NOMO-1 (cell line): ENCODE results near the gene DCTPP1.

ENCODE experiments used
- DNase-seq, 2 experiments: peaks; one replicate each; lab custom pipeline; 2025; ENCODE audit not compliant: unreplicated experiment in 2 of 2; lab: John Stamatoyannopoulos, UW

DCTPP1 gene

GRCh38 chr16:30447512-30448226 is 17.8 kb upstream of the DCTPP1 start:
- DNase-seq, result no peak

GRCh38 chr16:30446203-30446595 is 16.4 kb upstream of the DCTPP1 start:
- no peak for DNase-seq

- DNase-seq, result peak; percentile 96
Observed at GRCh38 chr16:30445408-30446202, 15.8 kb upstream of the DCTPP1 start, which contains the start of gene SEPHS2. TSS of gene SEPHS2 (minus strand) at chr16:30445874. CDS start at chr16:30445727, 147 bp downstream.

- DNase-seq, result no peak
Observed at GRCh38 chr16:30445149-30445407, 15.2 kb upstream of the DCTPP1 start.

GRCh38 chr16:30444231-30445148 is 14.7 kb upstream of the DCTPP1 start:
- no peak for DNase-seq

- DNase-seq, result no peak
Observed at GRCh38 chr16:30443631-30444030, 13.8 kb upstream of the DCTPP1 start.

GRCh38 chr16:30439720-30440348 is 10.0 kb upstream of the DCTPP1 start:
- DNase-seq, result peak; percentile 34 to 47

- DNase-seq, result no peak
Observed at GRCh38 chr16:30438835-30439234, 9.0 kb upstream of the DCTPP1 start.

GRCh38 chr16:30437511-30438046 is 7.7 kb upstream of the DCTPP1 start:
- no peak for DNase-seq

- DNase-seq, result no peak
Observed at GRCh38 chr16:30434852-30435251, 5.0 kb upstream of the DCTPP1 start.

GRCh38 chr16:30430428-30430970 is 669 bp upstream of the DCTPP1 start:
- peak; percentile 73 to 75 for DNase-seq

- DNase-seq, result no peak
Observed at GRCh38 chr16:30429418-30429677, 482 bp downstream of the DCTPP1 start.

- no peak for DNase-seq
Observed at GRCh38 chr16:30428055-30428454, 1.8 kb downstream of the DCTPP1 start.

- DNase-seq, result no peak
Observed at GRCh38 chr16:30421010-30421409, 8.8 kb downstream of the DCTPP1 start.

GRCh38 chr16:30418350-30419181 is 11.3 kb downstream of the DCTPP1 start:
- no peak for DNase-seq

- DNase-seq, result peak; percentile 90
Observed at GRCh38 chr16:30417529-30418349, 12.1 kb downstream of the DCTPP1 start.

- no peak for DNase-seq
Observed at GRCh38 chr16:30416624-30417528, 13.0 kb downstream of the DCTPP1 start.
